Adrenal gland (tissue), 5 donors: ENCODE measurements around the gene SRXN1.

Experiments
- CTCF ChIP-seq, 6 experiments: fragments of 450-650 bp in 4 of 6; fragments of 200-600 bp in 2 of 6; sonication (generic) in 1 of 6; IDR thresholded peaks; 1 replicate in 5 of 6; 2 replicates in 1 of 6; pipeline versions ENCODE4 v1.5.1 to v1.8.0; 2016 to 2021; ENCODE audit warnings: antibody characterized with exemption in 6 of 6, mild to moderate bottlenecking in 2 of 6, moderate library complexity in 1 of 6
- POLR2A ChIP-seq, 2 donors: fragments of 450-650 bp; IDR thresholded peaks; one replicate each; pipeline ENCODE4 v1.6.1; 2017; ENCODE audit warnings: antibody characterized with exemption in 2 of 2, mild to moderate bottlenecking in 2 of 2, moderate library complexity in 1 of 2
- donor health status: DM: no; HTN: no; CAD: no.

- TF ChIP-seq CTCF (IDR thresholded peaks at IDR 0.05) (no peak), POLR2A (IDR thresholded peaks at IDR 0.05) (no peak)
These were observed 13.9 kb upstream of the SRXN1 start for GRCh38 chr20:666877-667276.
